K562 (cell line): ENCODE data around the gene BSN. TPM values are rescaled to one million over a fixed set of nuclear protein-coding genes. Genes with fewer than 3 reads are reported as not detected.

ENCODE experiments used
- ATAC-seq: fragments of 200-7000 bp; cut with Tn5 transposase; 3 replicates; pipeline ENCODE4 v1.9.1; 2020; ENCODE audit warnings: moderate library complexity
- BruUV-seq: library from RNA; stranded (reverse); fragments of 400-500 nt; replicated peaks from 2 replicates; lab custom pipeline; 2021; lab: Mats Ljungman, UMichigan
- CTCF ChIA-PET: fragments of 300-600 bp; formaldehyde crosslinking; extraction: SDS; loops from one replicate; lab custom pipeline; 2021; ENCODE audit warnings: low intra/inter-chr PET ratio; lab: Yijun Ruan, JAX
- POLR2A ChIA-PET: fragments of 300-600, 350-650 bp; sonication (Branson Sonifier 250); formaldehyde crosslinking; extraction: SDS; loops from one replicate; lab custom pipeline; 2021; ENCODE audit warnings: antibody characterized with exemption, inconsistent platforms; lab: Yijun Ruan, JAX
- DNase-seq, 4 experiments: peaks; one replicate each; pipeline versions ENCODE4 v3.0.0 to v3.0.0-alpha.2; 2011 to 2018; ENCODE audit warnings: low spot score in 3 of 4, mixed read lengths in 3 of 4; ENCODE audit errors: extremely low read depth in 1 of 4
- FAIRE-seq: peaks from 2 replicates; lab custom pipeline; 2011; peaks lifted over from hg19 to GRCh38; lab: Jason Lieb, UNC
- H2AFZ ChIP-seq: 2 replicates; pipeline ENCODE4 v1.6.0; 2011; ENCODE audit warnings: low read depth, low read length, control low read depth, inconsistent platforms
- H3K27ac ChIP-seq: fragments of 200-600 bp; 3 replicates; pipeline ENCODE4 v1.8.0; 2011; ENCODE audit warnings: low read depth, mild to moderate bottlenecking, control low read depth, inconsistent platforms, low read length, moderate library complexity, mixed read lengths; ENCODE audit errors: extremely low read depth
- H3K27me3 ChIP-seq, 2 experiments: fragments of 300-600 bp in 1 of 2; 2 replicates in 1 of 2; 3 replicates in 1 of 2; pipeline versions ENCODE4 v1.6.0 to v1.8.0; 2011; ENCODE audit warnings: inconsistent platforms in 2 of 2, low read length in 2 of 2, mild to moderate bottlenecking in 1 of 2, mixed read lengths in 1 of 2, moderate library complexity in 1 of 2; ENCODE audit not compliant: control insufficient read depth in 2 of 2, insufficient read depth in 2 of 2
- H3K36me3 ChIP-seq: fragments of 300-600 bp; 3 replicates; pipeline ENCODE4 v1.8.0; 2011; ENCODE audit warnings: mild to moderate bottlenecking, low read length, inconsistent platforms; ENCODE audit not compliant: control insufficient read depth, insufficient read depth
- H3K4me1 ChIP-seq, 2 experiments: fragments of 200-600 bp in 1 of 2; replicated peaks in 1 of 2; 2 replicates in 1 of 2; 3 replicates in 1 of 2; pipeline versions ENCODE4 v1.5.1 to v1.8.0; 2011; ENCODE audit warnings: inconsistent platforms in 2 of 2, low read length in 2 of 2, mild to moderate bottlenecking in 1 of 2, mixed read lengths in 1 of 2, moderate library complexity in 1 of 2; ENCODE audit not compliant: control insufficient read depth in 2 of 2, insufficient read depth in 2 of 2
- H3K4me2 ChIP-seq: 2 replicates; pipeline ENCODE4 v1.6.1; 2011; ENCODE audit warnings: low read length, control low read depth, inconsistent platforms, mixed read lengths; ENCODE audit not compliant: insufficient read depth
- H3K4me3 ChIP-seq: fragments of 200-600 bp; sonication (generic), shearing (Covaris generic); 2 replicates; pipeline ENCODE4 v1.5.1; 2016; ENCODE audit warnings: control low read depth, inconsistent platforms
- H3K79me2 ChIP-seq: fragments of 200-600 bp; 3 replicates; pipeline ENCODE4 v1.8.0; 2011; ENCODE audit warnings: low read length, inconsistent platforms; ENCODE audit not compliant: control insufficient read depth, insufficient read depth
- H3K9ac ChIP-seq, 2 experiments: 2 replicates each; pipeline versions ENCODE4 v1.6.0 to v1.6.1; 2011; ENCODE audit warnings: low read depth in 2 of 2, low read length in 2 of 2, control low read depth in 1 of 2, inconsistent platforms in 1 of 2, mild to moderate bottlenecking in 1 of 2, mixed read lengths in 1 of 2; ENCODE audit not compliant: insufficient read depth in 1 of 2
- H3K9me1 ChIP-seq: one replicate; pipeline ENCODE4 v1.6.0; 2011; ENCODE audit warnings: inconsistent platforms, mild to moderate bottlenecking, low read length, moderate library complexity; ENCODE audit not compliant: control insufficient read depth, insufficient read depth
- H3K9me3 ChIP-seq: replicated peaks from 2 replicates; pipeline ENCODE4 v1.5.1; 2011; ENCODE audit warnings: low read depth, low read length, inconsistent platforms; ENCODE audit not compliant: control insufficient read depth, insufficient read depth
- H4K20me1 ChIP-seq: replicated peaks from 2 replicates; pipeline ENCODE4 v1.6.1; 2011; ENCODE audit warnings: low read length, inconsistent platforms, mixed read lengths; ENCODE audit not compliant: control insufficient read depth, insufficient read depth
- ADNP ChIP-seq: fragments of 200-800 bp; sonication (Bioruptor generic); IDR thresholded peaks from 2 replicates; pipeline ENCODE4 v1.6.1; 2016; ENCODE audit warnings: missing genetic modification characterization, missing compliant biosample characterization
- BHLHE40 ChIP-seq: IDR thresholded peaks from 2 replicates; pipeline ENCODE4 v1.6.1; 2011; ENCODE audit warnings: low read length, improper control_type of control experiment
- HOXB6 ChIP-seq: fragments of 250-450 bp; sonication (Bioruptor Pico); IDR thresholded peaks from 2 replicates; pipeline ENCODE4 v1.5.1; 2022; ENCODE audit warnings: mild to moderate bottlenecking, borderline replicate concordance
- KDM1A ChIP-seq, 2 experiments: fragments of 450-650 bp; IDR thresholded peaks; 2 replicates each; pipeline ENCODE4 v1.6.1; 2016; ENCODE audit warnings: mild to moderate bottlenecking in 2 of 2
- KLF1 ChIP-seq: fragments of 450-650 bp; IDR thresholded peaks from 2 replicates; pipeline ENCODE4 v1.6.1; 2016; ENCODE audit warnings: missing genetic modification characterization, missing compliant biosample characterization
- MTA2 ChIP-seq: fragments of 450-650 bp; IDR thresholded peaks from 2 replicates; pipeline ENCODE4 v1.6.1; 2016; ENCODE audit warnings: low read depth
- POLR2H ChIP-seq: IDR thresholded peaks from 2 replicates; pipeline ENCODE4 v1.6.1; 2016; ENCODE audit warnings: missing genetic modification characterization, low read depth, mild to moderate bottlenecking, control low read depth, missing compliant biosample characterization, moderate library complexity
- STAT6 ChIP-seq: sonication (generic); formaldehyde crosslinking; IDR thresholded peaks from 2 replicates; pipeline ENCODE4 v1.8.1; 2023; ENCODE audit warnings: mild to moderate bottlenecking, missing genetic modification reagents
- WGBS: fragments of 100-300 bp; shearing (Covaris generic); methylation state at CpG from one replicate; pipeline ENCODE4 v1.1.6; 2016; ENCODE audit warnings: low coverage, mixed read lengths; ENCODE audit not compliant: insufficient coverage; ENCODE audit errors: missing lambda C conversion rate; 5-methylcytosine and 5-hydroxymethylcytosine counted together
- in situ Hi-C: fragments of 300-500 bp; cut with MboI; formaldehyde crosslinking; loops from 4 replicates; pipeline ENCODE4 v1.15.0; 2018; ENCODE audit warnings: inconsistent platforms, mixed read lengths
- intact Hi-C: fragments of 100-400 bp; cut with micrococcal nuclease; formaldehyde crosslinking; loops from 2 replicates; pipeline ENCODE4 v1.14.2; 2022
- polyA plus RNA-seq, 8 experiments: library from polyadenylated mRNA; depleted of rRNA in 4 of 8; stranded (reverse) in 5 of 8; unstranded in 3 of 8; fragments of >200 nt; fragmentation: Nextera tagmentation in 2 of 8; fragmentation: Illumina TruSeq in 1 of 8; extraction: Ambion mirVana in 2 of 8; extraction: Trizol in 1 of 8; gene quantifications; 2 replicates each; pipeline versions ENCODE4 v1.2.1 to v1.2.3, GENCODE V29; 2011 to 2014; ENCODE audit warnings: inconsistent platforms in 1 of 8, missing spikeins in 1 of 8
- total RNA-seq, 7 experiments: library from RNA; depleted of rRNA in 6 of 7; stranded (reverse); fragments of >200 nt in 6 of 7; fragmentation: Illumina TruSeq in 2 of 7; extraction: Trizol in 2 of 7; gene quantifications; 2 replicates each; pipeline versions ENCODE4 v1.2.1 to v1.2.3, GENCODE V29; 2011 to 2021; ENCODE audit warnings: low replicate concordance in 1 of 7

BSN gene
- total and polyA plus RNA-seq, 9 of the 15 experiments (the other 6 are each of a cell fraction or from before 2014, with no cell fraction given), result 0.03 to 1.5 (median 0.29) TPM

DNA sequence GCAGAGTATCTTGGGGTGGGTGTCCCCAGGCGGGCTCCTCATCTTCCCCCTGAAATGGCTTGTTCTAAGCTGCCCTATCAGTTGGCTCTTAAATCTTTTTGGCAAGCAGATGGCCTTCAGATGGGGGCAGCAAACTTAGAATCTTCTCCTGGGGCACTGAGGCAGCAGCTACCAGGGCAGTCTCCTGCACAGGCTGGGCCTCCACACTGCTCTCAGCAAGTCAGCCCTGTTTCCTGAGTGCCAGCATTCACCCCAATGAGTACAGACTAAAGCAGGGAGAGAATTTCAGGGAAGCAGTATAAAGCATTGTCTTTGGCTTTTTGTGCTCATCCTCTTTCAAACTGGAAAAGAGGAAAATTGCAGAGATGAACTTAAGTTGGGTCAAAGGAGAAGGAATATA lies 68.8 kb downstream of the BSN start:
- no peak for TF ChIP-seq HOXB6 (CRISPR knock-in tag)
- no peak for TF ChIP-seq KDM1A (IDR thresholded peaks at IDR 0.05)
- no peak for TF ChIP-seq POLR2H (tag)
- TF ChIP-seq MTA2, result no peak
- TF ChIP-seq KLF1 (tag), result no peak
- no peak for TF ChIP-seq BHLHE40
- no peak for TF ChIP-seq STAT6
- TF ChIP-seq ADNP (tag), result no peak
- Histone ChIP-seq H3K36me3 (no peaks in the 10 kb centered on the region), H3K79me2 (no peaks in the 10 kb centered on the region), H3K27me3 (no peaks in the 10 kb centered on the region), H3K4me2 (no peak overlapping the region), H3K9me3 (no peaks in the 10 kb centered on the region), H4K20me1 (no peaks in the 10 kb centered on the region), H2AFZ (no peak overlapping the region), H3K9ac (no peak overlapping the region), H3K27ac (no peak overlapping the region), H3K9me1 (no peaks in the 10 kb centered on the region), H3K4me3 (no peak overlapping the region), H3K4me1 (no peaks in the 10 kb centered on the region)
- no TSS peak for BruUV-seq
- intact Hi-C loops (no loop called here), in situ Hi-C loops (no loop called here)
- no peak for FAIRE-seq
- ChIA-PET CTCF (no interaction called here), POLR2A (no interaction called here)
- DNase-seq, result no peak
- ATAC-seq, result no peak
- no CpG with 5 or more reads among the region's 1 CpG for WGBS
